ENCODE results near the gene LOXL1.
"Not testable (repeated sequence)": the region's sequence is repeated elsewhere in the genome, so short reads cannot be mapped to it uniquely, and the experiment has no call there.

DNA sequence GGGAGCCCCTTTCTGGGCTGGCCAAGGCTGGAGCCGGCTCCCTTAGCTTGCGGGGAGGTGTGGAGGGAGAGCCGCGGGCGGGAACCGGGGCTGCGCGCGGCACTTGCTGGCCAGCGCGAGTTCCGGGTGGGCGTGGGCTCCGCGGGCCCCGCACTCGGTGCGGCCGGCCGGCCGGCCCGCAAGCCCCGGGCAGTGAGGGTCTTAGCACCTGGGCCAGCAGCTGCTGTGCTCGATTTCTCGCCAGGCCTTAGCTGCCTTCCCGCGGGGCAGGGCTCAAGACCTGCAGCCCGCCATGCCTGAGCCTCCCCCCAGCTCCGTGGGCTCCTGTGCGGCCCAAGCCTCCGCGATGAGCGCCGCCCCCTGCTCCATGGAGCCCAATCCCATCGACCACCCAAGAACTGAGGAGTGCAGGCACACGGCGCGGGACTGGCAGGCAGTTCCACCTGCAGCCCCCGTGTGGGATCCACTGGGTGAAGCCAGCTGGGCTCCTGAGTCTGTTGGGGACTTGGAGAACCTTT lies 47.5 kb downstream of the LOXL1 start:
- TF ChIP-seq, protein P1, sequence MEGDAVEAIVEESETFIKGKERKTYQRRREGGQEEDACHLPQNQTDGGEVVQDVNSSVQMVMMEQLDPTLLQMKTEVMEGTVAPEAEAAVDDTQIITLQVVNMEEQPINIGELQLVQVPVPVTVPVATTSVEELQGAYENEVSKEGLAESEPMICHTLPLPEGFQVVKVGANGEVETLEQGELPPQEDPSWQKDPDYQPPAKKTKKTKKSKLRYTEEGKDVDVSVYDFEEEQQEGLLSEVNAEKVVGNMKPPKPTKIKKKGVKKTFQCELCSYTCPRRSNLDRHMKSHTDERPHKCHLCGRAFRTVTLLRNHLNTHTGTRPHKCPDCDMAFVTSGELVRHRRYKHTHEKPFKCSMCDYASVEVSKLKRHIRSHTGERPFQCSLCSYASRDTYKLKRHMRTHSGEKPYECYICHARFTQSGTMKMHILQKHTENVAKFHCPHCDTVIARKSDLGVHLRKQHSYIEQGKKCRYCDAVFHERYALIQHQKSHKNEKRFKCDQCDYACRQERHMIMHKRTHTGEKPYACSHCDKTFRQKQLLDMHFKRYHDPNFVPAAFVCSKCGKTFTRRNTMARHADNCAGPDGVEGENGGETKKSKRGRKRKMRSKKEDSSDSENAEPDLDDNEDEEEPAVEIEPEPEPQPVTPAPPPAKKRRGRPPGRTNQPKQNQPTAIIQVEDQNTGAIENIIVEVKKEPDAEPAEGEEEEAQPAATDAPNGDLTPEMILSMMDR (IDR thresholded peaks at IDR 0.05; ENCODE audit: borderline replicate concordance, extremely low read depth, low read length, poor library complexity, severe bottlenecking), result not testable (repeated sequence)
- TF ChIP-seq EZH2 (IDR thresholded peaks at IDR 0.05; ENCODE audit: borderline replicate concordance, low read depth, low read length, severe bottlenecking), result not testable (repeated sequence)
